DMS53 treated with DMSO at 0.1 percent for 48 hours (cell line): ENCODE measurements around the gene ADCY9.
A peak's percentile ranks its signal among the peaks of the same experiment; 100 is the strongest.

Experiments used
- DNase-seq: peaks from one replicate; lab custom pipeline; 2025; ENCODE audit not compliant: unreplicated experiment; lab: John Stamatoyannopoulos, UW

Gene ADCY9

DNA sequence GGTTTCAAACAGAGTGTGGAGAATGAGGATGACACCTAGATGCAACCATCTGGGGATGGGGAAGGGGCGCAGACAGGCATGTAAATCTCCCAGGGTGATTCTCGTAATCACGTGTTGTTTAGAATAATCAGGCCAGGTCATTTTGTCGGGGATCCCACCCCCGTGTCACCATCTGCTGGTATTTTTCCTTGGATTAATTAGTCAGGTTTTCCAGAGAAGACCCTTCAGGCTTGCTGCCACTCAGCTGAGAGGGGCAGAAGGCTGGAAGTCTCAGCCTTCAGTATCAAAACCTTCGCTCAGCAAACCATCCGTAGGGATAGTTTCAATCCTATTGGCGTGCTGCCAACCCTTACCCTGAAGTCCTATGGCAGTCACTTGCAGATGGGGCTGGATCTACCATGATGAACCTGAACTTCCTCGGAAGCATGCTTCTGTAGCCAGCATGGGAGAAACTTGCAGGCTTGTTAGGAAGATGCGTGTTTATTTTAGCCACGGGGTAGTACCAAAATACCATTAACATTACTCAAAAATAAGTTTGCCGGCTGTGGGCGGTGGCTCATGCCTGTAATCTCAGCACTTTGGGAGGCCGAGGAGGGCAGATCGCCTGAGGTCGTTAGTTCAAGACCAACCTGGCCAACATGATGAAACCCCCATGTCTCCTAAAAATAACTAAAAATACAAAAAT lies 7.5 kb upstream of the ADCY9 start:
- no peak for DNase-seq

GRCh38 chr16:4120176-4120575 lies 3.9 kb upstream of the ADCY9 start:
- DNase-seq = no peak

DNA sequence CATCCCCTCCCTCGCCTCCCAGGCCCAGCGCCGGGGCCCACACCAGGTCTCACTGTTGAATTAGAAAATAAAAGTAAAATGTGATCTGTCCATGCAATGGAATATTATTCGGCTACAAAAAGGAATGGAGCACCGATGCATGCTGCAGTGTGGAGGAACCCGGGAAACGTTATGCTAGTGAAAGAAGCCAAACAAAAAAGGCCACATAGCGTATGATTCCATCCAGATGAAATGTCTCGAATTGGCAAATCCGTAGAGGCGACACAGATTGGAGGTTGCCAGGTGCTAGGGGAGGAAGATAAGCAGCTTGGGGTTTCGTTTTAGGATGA lies 972 bp upstream of the ADCY9 start:
- DNase-seq = no peak

GRCh38 chr16:4115949-4116318 lies 308 bp downstream of the ADCY9 start:
- DNase-seq = no peak

GRCh38 chr16:4115209-4115948 lies 863 bp downstream of the ADCY9 start:
- peak; percentile 20 for DNase-seq

GRCh38 chr16:4114257-4115208 lies 1.7 kb downstream of the ADCY9 start:
- DNase-seq = no peak

GRCh38 chr16:4113358-4114256 lies 2.6 kb downstream of the ADCY9 start:
- no peak for DNase-seq

DNA sequence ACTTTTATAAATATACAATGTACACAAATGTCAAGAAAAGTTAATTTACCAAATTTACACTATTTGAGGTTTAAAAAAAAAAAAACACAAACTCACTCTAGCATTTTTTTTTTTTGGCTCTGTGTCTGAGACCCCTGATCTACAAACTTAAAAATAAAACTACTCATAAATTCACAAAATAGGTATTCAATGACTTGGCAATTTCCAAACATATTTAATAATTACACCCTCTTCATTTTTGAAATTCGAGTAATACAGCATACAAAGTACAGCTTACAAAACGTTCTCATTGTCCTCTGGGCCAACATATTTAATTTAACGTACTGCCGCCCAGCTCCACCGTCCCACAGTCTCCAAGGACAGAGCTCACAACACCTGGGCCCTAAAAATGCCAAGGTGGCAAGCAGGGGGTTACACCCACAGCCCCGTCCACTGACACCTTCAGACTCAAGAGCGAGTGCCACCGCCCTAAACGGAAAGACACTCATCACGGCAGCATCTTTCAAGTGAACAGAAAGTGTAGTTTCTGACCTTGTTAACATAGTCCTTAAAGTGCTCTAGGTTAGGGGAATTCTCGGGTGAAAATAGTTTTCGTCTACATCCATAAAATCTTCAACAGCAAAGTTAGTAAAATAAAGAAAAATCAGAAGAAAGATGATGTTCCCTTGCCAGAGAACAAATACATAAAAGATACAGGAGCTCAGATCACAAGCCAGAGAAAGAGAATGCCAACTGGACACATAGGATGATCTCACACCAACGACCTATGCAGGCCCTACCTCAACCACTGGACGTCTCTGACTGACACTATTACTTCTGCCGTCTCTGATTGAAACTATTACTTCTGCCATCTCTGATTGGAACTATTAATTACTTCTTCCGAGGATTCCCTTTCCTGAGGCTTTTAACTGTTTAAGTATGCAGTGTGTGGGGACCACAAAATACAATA lies 4.2 kb downstream of the ADCY9 start:
- DNase-seq = no peak

- DNase-seq = no peak
Measured at GRCh38 chr16:4110680-4111079, 5.6 kb downstream of the ADCY9 start.

DNA sequence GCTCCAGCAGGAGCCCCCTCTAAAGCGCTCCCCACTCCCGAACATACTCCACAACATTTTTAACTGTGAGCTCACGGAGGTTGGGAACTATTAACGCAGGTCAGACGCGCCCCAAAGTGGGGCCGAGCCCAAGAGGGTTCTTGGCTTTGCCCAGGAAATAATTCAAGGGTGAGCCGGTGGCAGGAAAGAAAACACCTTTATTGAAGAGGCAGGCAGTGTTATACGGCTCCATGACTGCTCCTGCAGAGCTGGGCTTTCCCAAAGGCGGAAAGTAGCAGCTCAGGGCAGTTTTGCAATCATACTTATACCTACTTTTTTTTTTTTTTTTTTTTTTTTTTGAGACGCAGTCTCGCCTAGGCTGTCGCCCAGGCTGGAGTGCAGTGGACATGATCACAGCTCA lies 6.2 kb downstream of the ADCY9 start:
- DNase-seq = no peak

DNA sequence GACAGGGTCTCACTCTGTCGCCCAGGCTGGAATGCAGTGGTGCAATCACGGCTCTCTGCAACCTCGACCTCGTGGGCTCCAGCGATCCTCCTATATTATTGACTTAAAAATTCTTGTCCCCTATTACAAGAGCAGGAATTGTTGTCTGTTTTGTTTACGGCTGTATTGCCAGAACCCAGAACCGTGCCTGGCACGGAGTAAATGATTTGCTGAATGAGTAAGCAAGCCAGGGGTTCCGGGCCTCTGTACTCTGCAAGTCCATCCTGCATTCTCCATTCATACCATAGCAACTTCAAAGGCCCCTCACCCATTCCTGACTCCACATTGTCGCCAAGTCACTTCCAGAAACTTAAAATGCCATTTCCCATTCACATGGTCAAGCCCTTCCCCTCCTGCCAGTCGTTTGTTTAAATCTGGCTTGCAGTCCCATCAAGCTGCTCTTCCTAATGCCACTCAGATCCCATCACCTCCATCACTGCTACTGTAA lies 6.9 kb downstream of the ADCY9 start:
- no peak for DNase-seq

- DNase-seq = no peak
Measured at GRCh38 chr16:4106516-4106915, 9.7 kb downstream of the ADCY9 start.

- no peak for DNase-seq
Measured at GRCh38 chr16:4105848-4106247, 10.4 kb downstream of the ADCY9 start.

DNA sequence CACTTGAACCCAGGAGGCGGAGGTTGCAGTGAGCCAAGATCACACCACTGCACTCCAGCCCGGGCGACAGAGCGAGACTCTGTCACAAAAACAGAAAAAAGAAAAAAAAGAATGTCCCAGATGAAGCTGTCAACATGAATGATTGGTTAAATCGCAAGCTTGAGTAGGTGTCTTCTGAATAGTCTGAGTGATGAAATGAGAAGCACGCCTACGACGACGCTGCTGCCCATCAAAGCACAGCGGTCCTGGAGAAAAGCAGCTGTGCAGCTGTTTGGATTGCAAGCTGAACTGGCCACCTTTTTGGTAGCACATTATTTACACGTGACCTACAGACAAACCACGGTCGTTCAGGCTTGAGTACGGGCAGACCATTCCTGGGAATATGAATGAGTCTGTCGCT lies 12.5 kb downstream of the ADCY9 start:
- no peak for DNase-seq

GRCh38 chr16:4101421-4102219 lies 14.6 kb downstream of the ADCY9 start:
- no peak for DNase-seq

DNA sequence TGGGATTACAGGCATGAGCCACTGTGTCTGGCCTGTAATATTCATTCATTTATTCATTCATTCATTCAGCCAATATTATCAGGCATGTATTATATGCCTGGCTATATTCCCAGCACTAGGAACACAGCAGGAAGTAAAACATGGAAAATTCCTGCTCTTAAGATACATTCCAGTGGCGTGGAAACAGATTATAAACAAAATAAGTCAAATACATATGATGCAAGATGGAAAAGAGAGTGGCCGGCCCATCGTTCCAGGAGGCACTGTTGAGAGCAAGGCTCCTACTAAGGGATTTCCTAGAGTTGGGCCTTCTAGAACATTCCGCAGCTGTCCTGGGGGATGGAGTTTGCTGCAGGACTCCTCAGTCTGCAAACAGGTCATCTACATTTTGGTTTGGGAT lies 17.7 kb downstream of the ADCY9 start:
- DNase-seq = no peak

DNA sequence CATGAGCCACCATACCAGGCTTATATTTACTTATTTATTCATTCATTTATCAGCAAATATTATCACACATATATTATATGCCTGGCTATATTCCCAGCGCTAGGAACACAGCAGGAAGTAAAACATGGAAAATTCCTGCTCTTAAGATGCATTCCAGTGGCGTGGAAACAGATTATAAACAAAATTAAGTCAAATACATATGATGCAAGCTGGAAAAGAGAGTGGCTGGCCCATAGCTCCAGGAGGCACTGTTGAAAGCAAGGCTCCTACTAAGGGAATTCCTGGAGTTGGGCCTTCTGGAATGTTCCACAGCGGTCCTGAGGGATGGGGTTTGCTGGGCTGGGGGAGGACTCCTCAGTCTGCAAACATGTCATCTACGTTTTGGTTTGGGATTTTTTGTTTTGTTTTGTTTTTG lies 18.4 kb downstream of the ADCY9 start:
- DNase-seq = no peak

GRCh38 chr16:4096509-4096908 lies 19.7 kb downstream of the ADCY9 start:
- no peak for DNase-seq
